ENCODE data around the gene OLFML1.
"Not testable (repeated sequence)": the region's sequence is repeated elsewhere in the genome, so short reads cannot be mapped to it uniquely, and the experiment has no call there.

The OLFML1 gene

DNA sequence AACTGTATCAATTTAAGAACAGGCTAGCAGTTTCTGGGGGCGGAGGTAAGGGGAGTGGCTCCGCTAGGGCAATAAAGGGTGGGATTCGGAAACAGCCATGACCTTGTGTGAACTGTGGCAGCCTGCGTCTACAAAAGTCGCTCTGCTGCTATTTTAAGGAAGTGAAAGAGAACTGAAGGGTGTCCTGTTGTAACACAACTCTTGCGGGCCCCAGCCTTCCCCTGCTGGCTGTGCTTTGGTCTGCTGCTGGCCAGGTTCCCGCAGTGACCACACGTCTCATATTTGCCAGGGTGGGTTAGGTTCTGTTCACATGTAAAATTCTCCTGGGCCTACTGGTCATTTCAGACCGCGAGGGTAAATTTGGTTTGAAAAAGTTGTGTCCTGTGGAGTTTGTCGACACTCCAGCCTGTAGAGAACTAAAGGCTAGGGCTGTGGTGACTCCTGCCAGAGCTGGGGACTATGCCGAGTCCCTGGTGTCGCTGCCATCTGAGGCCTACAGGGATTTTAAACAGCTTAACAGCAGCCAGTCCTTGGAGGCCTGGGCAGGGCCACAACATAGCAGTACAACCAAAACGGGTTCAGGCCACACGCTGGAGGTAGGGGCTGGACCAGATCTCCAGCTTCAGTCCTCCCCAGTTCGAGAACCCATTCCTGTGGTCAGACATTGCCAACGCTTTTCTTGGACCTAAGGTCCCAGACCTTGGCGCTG, 27.4 kb downstream of the OLFML1 start:
- DNase-seq (ENCODE audit: low read depth, low spot score), result no peak

DNA sequence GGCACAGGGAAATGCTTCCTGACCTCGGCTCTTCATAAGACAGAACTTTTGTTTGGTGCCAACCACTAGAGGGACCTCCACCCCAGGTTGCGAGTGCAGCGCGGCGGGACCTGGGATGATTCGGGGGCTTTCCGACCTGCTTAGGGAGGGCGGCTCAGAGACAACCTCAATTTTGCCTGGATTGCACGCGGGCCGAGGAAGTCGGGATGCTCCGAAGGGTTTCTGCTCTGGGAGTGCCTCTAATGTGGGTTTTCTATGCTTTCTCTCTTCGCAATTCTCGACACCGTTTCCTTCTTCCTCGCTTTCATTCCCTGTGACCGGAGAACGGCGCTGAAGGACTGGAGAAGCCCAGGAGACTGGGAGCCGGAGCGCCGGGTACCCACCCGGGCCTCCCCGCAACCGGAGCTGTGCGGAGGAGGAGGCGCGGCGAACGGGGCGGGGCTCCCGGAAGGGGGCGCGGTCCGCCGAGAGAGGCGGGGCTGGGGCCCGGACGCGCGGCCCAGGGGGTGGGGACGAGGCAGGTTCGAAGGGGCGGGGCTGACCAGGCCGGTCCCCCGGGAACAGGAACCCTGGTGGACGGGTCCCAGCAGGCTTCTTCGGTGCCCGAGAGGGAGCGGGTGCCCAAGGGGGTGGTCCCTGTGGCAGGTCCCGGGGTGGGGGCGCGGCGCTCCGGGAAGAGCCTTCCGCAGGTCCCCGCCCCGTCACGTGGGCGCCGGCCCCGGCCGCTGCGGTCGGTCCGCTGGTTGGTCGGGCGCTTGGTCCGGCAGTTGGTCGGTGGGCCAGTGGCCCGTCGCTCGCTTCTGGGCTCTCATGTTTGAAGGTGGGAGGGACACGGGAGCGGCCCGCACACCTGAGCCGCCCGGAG, 28.2 kb downstream of the OLFML1 start, which contains the start of gene PPFIBP2:
Gene PPFIBP2 (plus strand): TSS at position 766 of the 865 bp plus-strand sequence. CDS start 35,477 bp downstream, outside the sequence.
- DNase-seq (ENCODE audit: low read depth, low spot score), result no peak

GRCh38 chr11:7514099-7514591, 28.8 kb downstream of the OLFML1 start:
- DNase-seq (ENCODE audit: low read depth, low spot score), result no peak

DNA sequence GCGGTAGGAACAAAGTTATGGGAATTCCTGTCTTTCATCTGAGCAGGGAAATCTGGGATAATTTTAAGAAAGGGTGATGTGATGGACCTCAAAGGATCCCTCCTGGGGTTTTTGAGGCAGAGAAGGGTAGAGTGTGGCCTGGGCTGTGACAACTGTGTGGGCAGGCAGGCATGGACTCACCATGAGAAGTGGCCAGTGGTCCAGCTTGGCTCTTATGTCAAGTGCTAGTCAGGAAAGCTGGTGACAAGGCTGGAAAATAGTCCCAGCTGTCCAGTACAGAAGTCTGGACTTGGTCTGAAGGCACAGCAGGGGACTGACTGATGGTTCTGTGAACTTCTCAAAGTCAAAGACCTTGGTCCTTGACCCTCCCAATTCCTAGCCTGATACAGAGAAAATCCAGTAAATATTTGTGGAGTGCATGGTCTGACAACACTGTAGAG, 30.2 kb downstream of the OLFML1 start:
- DNase-seq (ENCODE audit: low read depth, low spot score), result no peak

DNA sequence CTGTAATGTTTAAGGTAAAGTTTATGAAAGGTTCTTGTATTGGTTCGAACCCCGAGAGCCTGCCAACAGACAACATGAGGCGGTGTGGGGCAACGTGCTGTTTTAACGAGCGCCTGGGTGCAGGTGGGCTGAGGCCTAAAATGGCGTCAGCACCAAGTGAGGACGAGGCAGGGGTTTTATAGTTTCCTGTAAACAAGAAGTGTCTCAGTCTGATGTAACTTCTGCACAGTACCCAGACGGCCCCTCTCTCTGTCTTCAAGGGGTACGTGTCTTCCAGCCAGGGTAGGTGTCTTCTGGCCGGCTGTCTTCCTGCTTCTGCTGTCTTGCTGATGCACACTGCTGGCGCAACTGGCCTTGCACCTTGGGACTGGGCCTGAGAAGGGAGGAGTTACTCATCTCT, 31.2 kb downstream of the OLFML1 start:
- no peak for DNase-seq (ENCODE audit: low read depth, low spot score)

GRCh38 chr11:7517743-7518142, 32.4 kb downstream of the OLFML1 start:
- not testable (repeated sequence) for DNase-seq (ENCODE audit: low read depth, low spot score)

DNA sequence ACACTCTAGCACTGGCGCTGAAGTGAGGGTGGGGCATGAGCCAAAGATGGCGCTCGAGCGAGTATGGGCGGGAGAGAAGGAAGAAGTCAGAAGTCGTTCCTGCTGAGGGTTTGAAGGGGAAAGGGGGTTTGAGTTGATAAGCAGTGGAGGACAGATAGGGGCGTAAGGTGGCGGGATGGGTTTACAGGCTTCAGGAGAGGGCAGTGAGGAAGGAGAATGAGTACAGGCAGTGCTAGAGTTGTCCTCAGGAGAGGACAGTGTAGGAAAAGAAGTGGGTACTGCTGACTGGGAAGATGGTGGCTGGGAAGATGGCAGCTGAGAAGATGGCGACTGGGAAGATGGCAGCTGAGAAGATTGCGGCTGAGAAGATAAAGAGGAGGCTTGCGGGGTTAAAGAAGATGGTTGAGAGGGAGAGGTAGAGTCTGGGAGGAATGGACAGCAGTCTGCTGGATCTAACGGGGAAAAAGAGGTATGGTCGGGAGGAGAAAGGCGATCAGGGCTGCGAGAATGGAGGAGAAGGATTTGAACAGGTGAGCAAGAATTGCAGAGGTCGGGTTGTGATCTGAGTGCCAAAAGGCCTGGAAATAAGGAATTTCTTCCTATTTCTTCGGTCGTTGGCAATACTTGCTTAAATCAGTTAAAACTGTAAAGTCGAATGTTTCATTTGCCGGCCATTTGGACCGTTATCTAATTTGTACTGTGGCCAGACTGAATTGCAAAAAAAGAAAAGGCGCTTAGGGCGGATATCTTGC, 33.7 kb downstream of the OLFML1 start:
- no peak for DNase-seq (ENCODE audit: low read depth, low spot score)

DNA sequence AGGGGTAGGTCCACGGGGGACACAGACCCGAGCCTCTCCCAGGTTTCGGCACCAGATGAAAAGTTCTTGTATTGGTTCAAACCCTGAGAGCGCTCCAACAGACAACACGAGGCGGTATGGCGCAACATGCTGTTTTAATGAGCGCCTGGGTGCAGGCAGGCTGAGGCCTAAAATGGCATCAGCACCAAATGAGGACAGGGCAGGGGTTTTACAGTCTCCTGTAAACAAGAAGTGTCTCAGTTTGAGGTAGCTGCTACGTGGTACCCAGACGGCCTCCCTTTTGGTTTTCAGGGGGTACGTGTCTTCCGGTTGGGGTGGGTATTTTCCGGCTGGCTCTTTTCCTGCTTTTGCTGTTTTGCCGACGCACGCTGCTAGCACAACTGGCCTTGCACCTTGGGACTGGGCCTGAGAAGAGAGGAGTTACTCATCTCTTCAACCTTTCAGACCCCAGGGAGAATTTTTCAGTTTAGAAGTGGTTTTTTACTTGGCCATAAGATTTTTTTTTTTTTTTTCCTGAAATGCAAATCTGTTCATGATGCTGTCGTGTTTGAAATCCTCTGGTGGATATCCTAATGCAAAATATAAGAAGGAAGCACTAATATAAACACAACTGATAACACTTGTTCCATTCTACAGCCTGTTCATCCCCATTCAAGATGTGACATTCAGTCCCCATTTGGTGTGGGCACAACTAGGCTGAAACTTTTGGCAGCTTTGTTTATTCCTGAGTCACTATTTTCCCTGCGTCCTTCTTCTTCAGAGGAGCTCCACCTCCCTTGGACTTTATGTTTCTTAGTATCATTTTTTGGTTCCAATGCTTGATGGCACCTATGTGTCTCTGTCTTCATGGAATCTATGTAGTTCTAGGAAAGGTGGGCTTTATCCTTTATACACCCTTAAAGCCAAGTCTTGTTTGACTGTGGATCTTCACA, 35.0 kb downstream of the OLFML1 start:
- DNase-seq (ENCODE audit: low read depth, low spot score), result no peak

DNA sequence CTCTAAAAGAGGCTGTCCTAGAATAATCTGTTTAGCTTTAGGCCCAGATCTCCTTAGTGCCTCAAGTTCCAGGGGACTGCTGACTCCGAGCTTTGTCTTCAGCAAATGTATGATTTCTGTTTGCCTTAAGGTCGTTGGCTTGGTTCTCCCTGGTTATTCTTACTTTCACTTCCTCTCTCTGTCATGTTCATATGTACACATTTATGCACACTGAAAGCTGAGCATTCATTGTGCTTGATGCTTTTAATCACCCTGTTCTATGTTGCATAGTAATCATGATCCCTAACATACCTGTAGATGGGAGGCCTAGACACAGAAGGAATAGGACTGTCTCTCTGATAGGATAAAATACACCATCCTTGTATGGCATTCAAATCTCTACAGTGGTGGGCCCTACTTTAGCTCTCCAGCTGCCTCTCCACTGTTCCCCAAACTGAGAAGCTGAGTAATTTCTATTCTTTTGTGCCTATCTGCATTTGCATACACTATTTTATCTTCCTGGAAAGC, 35.7 kb downstream of the OLFML1 start:
- no peak for DNase-seq (ENCODE audit: low read depth, low spot score)

DNA sequence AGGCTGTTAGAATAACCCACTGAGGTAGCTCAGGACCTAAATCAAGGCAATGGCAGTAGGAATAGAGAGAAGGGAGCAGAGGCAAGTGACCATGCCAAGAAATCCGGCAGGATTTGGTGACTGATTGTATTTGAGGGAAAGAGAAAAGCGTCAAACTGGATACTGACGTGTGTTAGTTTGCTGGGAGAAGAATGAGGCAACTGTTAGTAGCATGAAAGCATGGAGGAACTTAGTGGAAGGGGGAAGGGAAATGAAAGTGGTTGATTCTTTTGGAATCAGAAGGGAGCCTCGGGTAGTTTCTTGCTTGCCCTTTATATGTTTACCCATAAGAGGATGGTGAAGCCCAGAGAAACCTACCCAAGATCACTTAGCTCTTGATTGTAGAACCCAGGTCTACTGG, 36.8 kb downstream of the OLFML1 start:
- DNase-seq (ENCODE audit: low read depth, low spot score), result no peak

DNA sequence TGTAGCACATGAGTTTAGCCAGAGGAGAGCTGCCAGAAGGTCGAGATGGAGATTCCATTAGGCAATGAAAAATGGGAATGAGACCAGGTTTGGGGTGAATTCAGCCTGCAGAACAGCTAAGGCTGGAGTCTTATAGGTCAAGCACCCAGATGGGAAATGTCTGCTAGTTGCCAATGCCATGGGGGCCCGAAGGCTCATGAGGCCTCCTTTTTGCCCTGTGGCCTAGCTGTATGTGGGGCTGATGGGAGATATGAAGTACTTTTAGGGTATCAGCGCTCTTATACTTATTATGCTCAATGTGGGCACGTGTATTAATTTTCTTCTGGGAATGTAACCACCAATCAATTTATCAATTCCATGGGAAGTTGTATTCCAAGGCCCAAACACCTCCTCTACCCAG, 37.2 kb downstream of the OLFML1 start:
- no peak for DNase-seq (ENCODE audit: low read depth, low spot score)

- DNase-seq (ENCODE audit: low read depth, low spot score), result no peak
Measured at GRCh38 chr11:7523416-7524210, 38.3 kb downstream of the OLFML1 start.

DNA sequence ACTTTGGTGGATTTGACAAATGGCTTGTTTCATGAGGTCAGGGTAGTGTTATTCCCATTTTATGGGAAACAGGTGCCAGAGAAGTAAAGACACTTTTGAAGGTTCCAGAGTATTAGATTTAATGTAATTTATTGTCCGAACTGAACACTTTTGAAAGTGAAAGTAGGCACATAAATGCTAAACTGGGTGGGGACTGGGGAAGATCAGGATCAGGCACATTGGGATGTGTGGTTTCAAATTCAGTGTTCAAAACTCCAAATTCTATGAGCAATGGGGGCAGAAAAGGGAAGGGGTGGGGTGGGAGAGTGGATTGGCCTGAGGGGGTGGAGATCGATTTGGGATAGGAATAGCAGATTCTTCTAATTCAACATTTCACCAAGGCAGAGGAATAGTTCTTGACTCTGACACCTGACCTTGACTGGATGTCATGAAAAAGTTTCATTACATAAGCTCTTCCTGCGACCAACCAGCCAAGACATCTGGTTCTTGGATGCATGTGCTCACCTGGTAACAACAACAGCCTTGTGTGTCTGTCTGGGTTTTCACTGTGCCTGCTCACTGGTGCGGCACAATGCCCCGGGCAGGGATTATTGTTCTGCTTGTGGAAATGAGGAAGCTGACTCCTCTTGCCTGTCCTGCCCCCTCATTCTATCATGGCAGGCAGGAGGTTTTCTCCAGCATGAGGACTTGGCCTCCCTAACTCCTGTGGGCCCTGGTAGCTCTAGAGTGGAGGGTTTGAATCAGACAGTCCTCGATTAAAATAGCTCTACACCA, 39.3 kb downstream of the OLFML1 start:
- DNase-seq (ENCODE audit: low read depth, low spot score), result no peak

DNA sequence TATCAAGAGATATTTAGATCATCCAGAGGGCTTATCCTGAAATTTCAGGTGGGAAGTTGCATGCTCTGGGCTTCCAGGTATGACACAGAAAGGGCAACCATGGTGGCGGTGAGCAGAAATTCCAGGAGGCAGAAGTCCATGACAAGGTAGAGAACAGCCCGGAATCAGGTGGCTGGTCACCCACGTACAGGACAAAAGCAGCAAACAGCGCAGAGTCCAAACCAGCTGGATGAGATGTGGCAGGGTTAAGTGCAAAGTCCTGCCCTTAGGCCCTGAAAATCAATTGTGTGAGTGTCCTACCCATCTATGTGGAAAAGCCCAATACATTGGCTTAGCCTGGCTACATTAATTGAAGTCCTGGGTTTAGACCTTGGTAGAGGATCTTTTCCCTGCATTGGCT, 40.1 kb downstream of the OLFML1 start:
- DNase-seq (ENCODE audit: low read depth, low spot score), result no peak

DNA sequence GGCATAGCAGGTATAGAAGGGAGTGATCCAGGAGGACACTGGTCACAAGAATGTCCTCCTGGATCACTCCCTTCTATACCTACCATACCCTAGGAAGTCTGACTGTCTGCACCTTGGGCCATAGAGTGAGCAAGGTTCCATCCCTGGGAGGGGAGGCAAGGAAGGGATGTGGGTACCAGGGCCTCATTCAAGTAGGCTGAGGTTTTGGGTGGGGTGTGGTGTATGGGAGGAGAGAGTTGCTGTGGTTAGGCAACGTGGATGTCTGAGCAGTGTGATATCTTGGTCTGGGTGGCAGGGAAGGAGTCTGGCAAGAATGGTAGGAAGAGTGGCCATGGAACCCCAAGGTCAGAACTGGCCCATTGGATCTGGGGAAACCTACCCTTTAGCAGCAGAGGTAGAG, 41.7 kb downstream of the OLFML1 start:
- DNase-seq (ENCODE audit: low read depth, low spot score), result no peak

DNA sequence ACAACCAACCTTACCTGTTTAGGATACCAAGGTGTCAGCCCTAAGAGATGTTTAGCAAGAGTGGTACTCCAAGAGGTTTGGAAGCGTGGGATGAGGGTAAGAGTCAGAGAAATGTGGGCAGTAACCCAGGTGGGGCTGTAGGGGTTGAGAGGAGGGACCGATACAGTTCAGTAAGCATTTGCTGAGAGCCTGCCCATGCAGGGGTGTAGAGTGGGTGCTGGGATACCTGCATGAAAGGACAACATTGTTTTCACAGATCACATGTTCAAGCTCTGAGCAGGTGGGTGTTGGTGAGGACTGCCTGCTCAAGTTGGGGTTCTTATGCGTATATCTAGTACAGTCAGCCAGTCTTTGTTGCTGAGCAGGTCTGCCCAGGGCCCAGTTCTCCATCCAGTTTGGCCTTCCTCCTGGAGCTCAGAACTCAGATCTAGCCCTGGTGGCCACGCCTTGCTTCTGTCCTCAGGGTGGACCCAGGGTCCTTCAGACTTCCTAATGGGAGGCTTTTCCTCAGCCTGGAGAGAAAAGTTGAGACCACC, 43.3 kb downstream of the OLFML1 start:
- no peak for DNase-seq (ENCODE audit: low read depth, low spot score)

DNA sequence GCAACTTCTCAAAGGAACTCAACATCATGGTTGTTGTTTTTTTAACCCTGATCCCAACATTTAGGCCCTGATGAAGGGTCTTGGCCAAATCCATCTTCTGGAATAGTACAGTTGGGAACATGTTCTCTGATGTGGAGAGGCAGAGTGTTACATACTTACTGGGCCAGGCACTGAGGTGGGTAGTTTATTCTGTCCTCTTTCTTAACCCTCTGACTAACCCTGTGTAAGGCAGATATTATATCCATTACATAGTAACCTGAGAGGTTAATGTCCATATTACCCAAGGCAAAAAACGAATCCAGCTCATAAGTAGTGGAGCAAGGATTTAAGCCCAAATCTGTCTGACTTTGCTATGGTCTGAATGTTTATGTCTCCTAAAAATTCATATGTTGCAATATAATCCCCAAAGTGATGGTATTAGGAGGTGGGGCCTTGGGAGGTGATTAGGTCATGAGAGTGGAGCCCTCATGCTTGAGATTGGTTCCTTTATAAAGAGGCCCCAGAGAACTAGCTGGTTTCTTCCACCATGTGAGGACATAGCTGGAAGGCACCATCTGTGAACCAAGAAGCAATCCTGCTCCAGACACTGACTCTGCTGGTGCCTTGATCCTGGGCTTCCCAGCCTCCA, 44.8 kb downstream of the OLFML1 start:
- DNase-seq (ENCODE audit: low read depth, low spot score), result no peak

DNA sequence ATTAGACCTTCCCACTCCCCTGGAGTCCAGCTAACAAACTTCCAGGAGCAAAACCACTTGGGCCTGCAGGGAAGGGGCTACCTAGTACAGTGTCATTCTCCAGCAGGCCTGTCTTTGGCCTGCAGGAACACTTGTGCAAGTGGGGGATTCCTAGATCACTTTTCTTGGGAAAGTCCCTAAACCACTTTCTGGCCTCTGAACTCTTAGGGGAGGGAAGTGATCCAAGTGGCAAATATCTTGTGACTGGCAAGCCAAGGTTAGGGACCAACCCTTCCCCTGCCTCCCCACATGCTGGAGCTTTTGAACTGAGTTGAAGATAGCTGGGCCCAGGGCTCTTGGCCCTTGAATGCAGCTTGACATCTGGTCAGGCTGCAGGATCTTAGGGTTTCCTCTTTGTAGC, 45.7 kb downstream of the OLFML1 start:
- no peak for DNase-seq (ENCODE audit: low read depth, low spot score)
